MV-4-11 (cell line): ENCODE measurements around the gene GNG7.
"Not testable (repeated sequence)": the region's sequence is repeated elsewhere in the genome, so short reads cannot be mapped to it uniquely, and the experiment has no call there.

Experiments
- DNase-seq: peaks from one replicate; lab custom pipeline; 2025; lab: John Stamatoyannopoulos, UW

The GNG7 gene

GRCh38 chr19:2726904-2727639, 24.6 kb upstream of the GNG7 start:
- peak; percentile 39 for DNase-seq

GRCh38 chr19:2726160-2726855, 23.8 kb upstream of the GNG7 start:
- DNase-seq: no peak

- no peak for DNase-seq
Measured at GRCh38 chr19:2724148-2724557, 21.7 kb upstream of the GNG7 start.

- no peak for DNase-seq
Measured at GRCh38 chr19:2723747-2724146, 21.3 kb upstream of the GNG7 start.

GRCh38 chr19:2723345-2723715, 20.8 kb upstream of the GNG7 start:
- no peak for DNase-seq

GRCh38 chr19:2722541-2723344, 20.2 kb upstream of the GNG7 start:
- peak; percentile 89 for DNase-seq

GRCh38 chr19:2721570-2722540, 19.4 kb upstream of the GNG7 start:
- DNase-seq: no peak

- DNase-seq: no peak
Measured at GRCh38 chr19:2720777-2721569, 18.5 kb upstream of the GNG7 start, which contains the start of gene DIRAS1. DIRAS1 (minus strand) TSS chr19:2721372; CDS start chr19:2717806, 3,566 bp downstream.

GRCh38 chr19:2719920-2720776, 17.7 kb upstream of the GNG7 start:
- no peak for DNase-seq

GRCh38 chr19:2719232-2719735, 16.8 kb upstream of the GNG7 start:
- no peak for DNase-seq

GRCh38 chr19:2717638-2718541, 15.4 kb upstream of the GNG7 start:
- DNase-seq: no peak

GRCh38 chr19:2716722-2717637, 14.5 kb upstream of the GNG7 start:
- no peak for DNase-seq

- DNase-seq: no peak
Measured at GRCh38 chr19:2716275-2716650, 13.8 kb upstream of the GNG7 start.

GRCh38 chr19:2715470-2716274, 13.2 kb upstream of the GNG7 start:
- no peak for DNase-seq

- no peak for DNase-seq
Measured at GRCh38 chr19:2714531-2715269, 12.2 kb upstream of the GNG7 start.

GRCh38 chr19:2714102-2714501, 11.6 kb upstream of the GNG7 start:
- DNase-seq: not testable (repeated sequence)
